CD4-positive, alpha-beta T cell treated with Interleukin-4 for 1 hour (primary cell): ENCODE measurements around the gene C6orf62.
"Not testable (repeated sequence)": the region's sequence is repeated elsewhere in the genome, so short reads cannot be mapped to it uniquely, and the experiment has no call there.

Source experiments
- DNase-seq, 2 donors: peaks; one replicate each; pipeline ENCODE4 v3.0.0-alpha.2; 2020 to 2022

C6orf62 gene

DNA sequence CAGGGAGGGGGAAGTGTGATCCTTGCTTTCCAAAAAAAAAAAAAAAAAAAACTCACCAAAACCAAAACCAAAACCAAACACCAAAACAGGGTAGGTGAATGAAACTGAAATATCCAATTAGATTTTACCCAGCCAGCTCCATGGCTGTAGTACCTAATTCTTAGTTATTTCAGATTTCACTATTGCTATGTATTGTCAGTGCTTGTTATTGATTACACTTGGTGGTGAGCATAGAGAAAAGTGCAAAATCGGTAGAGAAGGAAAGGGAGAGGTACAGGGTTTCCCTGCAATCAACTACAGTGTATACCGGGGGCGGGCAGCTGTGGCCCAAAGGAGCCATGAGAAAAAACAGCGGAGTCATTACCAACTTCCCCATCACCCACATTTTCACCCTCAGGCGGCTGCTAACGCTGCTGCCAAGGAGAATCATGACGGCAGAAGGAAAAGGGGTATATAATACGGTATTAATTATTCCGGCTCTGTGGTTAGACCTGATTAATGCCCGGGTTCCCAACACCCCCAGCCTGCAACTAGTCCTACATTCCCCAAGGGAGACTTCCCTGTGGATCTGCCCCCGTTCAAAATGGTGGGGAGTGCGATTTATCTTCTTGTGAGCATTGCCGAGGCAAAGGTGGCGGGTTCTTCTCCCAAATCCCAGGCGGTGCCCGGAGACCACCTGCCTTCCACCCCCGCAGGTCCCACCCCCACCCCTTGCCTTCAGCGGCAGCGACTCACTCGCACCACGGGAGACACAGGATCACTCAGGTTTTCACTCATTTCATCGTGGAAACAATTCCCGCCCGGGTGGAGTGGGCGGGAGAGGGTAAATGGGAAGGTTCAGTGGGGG, at the start of gene C6orf62:
C6orf62 (minus strand) TSS at position 30 of the 847 bp plus-strand sequence. CDS start 486 bp downstream, outside the sequence.
- DNase-seq, result peak; percentile 52 to 60

DNA sequence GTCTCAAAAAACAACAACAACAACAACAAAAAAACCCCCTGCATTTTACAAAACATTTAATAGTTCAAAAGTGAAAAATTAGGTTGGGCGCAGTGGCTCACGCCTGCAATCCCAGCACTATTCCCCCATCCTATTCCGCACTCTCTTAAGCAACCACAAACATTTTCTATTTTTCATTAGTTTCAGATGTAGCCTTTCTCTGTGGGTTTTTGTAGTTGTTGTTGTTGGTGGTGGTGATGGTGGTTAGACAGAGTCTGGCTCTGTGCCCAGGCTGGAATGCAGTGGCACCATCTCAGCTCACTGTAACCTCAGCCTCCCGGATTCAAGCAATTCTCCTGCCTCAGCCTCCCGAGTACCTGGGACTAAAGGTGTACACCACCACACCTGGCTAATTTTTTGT, 49.4 kb upstream of the C6orf62 start:
- DNase-seq, result no peak

DNA sequence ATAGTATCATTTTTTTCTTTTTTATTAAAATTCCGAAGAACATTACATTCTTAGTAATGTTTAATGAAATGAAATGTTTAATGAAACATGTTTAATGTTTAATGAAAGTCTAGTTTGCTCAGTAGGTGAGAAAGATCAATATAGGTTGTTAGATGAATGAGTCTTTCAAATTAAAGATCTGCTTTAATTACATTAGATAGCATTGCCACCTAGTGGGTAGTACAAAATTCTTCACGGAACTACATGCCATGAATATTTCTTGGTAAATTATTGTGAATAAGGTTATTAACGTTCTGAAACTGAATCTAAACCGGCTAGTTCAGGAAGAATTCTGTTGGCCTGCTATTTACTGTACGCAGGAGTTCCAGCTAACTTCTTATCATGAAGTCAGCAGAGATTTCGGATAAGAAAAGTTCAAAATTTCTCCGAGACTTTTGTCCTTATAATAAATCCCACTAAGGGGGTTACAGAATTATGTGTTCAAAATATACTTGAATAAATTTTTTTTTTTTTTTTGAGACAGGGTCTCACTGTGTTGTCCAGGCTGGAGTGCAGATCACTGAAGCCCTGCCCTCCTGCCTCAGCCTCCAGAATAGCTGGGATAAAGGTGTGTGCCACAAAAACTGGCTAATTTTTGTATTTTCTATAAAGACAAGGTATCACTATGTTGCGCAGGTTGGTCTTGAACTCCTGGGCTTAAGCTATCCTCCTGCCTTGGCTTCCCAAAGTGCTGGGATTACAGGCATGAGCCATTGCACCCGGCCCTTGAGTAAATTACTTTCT, 47.9 kb upstream of the C6orf62 start:
- peak in 1 of 2 donors; percentile 62 for DNase-seq

DNA sequence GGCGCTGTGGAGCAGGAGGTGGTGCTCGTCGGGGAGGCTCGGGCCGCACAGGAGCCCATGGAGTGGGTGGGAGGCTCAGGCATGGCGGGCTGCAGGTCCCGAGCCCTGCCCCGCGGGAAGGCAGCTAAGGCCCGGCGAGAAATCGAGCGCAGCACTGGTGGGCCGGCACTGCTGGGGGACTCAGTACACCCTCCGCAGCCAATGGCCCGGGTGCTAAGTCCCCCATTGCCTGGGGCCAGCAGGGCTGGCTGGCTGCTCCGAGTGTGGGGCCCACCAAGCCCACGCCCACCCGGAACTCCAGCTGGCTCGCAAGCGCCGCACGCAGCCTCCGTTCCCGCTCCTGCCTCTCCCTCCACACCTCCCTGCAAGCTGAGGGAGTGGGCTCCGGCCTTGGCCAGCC, 47.0 kb upstream of the C6orf62 start:
- not testable (repeated sequence) for DNase-seq

DNA sequence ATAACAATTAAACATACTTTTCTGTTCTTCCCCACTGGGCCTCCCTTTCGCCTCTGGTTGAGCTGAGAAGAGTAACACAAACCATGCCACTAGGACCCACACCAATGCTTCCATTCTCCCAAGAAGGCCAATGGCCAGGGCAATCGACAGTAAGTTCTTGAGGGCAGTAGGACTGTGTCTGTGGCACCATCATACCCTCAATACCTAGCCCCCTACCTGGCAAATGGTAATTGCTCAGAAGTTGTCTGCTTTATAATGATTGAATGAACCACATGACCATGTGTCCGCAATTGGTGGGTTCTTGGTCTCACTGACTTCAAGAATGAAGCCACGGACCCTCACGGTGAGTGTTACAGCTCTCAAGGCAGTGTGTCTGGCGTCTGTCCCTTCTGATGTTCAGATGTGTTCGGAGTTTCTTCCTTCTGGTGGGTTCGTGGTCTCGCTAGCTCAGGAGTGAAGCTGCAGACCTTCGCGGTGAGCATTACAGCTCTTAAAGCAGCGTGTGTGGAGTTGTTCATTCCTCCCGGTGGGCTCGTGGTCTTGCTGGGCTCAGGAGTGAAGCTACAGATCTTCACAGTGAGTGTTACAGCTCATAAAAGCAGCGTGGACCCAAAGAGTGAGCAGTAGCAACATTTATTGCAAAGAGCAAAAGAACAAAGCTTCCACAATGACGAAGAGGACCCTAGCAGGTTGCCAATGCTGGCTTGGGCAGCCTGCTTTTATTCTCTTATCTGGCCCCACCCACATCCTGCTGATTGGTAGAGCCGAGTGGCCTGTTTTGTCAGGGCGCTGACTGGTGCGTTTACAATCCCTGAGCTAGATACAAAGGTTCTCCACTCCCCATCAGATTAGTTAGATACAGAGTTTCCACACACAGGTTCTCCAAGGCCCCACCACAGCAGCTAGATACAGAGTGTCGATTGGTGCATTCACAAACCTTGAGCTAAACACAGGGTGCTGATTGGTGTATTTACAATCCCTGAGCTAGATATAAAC, 46.2 kb upstream of the C6orf62 start:
- not testable (repeated sequence) for DNase-seq

DNA sequence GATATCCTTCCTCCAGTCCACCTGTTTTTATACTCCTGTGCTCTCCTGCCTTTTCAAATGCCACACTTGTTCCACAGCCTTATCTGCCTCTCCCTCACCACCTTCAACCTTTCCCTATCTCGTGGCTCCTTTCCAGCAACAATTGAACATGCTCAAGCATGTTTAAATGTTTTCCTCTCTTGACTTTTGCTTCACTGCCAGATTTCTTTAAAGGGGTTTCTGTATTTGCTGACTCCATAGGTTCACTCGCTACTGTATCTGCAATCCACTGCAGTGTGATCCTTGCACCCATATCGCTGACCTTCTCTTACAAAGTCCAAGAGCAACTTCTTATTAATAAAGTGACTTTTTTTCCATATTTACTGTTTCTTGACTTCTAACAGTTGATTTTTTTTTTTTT, 44.6 kb upstream of the C6orf62 start:
- DNase-seq, result no peak

DNA sequence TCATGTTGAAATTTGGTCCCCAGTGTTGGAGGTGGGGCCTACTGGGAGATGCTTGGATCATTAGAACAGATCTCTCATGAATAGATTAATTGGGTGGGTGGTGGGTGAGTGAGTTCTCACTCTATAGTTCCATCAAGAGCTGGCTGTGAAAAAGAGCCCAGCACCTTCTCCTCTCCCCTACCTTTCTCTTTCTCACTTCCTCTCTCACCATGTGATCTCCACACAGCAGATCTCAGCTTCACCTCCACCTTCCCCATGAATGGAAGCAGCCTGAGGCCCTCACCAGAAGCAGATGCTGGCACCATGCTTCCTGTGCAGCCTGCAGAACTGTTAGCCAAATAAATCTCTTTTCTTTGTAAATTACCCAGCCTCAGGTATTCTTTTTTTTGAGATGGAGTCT, 42.9 kb upstream of the C6orf62 start:
- no peak for DNase-seq

DNA sequence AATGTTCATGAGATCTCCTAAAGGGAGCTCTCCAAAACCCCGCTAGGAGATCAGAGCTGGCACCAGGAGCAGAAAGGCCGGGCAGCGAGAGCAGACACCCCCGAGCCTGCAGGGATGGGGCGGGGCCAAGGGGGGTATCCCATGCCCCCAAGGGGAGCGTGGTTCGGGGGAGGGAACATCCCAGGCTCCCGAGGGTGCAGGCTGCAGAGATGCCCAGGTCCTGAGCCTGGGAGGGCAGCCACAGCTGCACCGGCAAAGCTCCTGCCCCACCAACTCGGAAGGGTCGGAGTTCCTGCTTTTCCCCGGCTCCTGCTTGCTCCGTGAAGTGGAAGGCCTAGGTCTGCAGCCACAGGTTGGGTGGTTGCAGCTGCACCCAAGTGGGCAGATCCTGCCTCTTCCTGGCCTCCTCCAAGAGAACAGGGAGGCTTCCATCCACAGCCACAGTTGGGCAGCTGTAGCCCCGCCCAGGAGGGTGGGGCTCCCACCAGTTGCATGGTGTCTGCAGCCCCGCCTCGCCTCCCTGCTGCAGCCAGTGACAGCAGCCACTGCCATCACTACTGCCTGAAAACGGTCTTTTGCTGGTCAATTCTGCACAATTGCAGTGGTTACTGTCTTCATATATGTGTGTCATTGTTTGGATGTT, 42.4 kb upstream of the C6orf62 start:
- no peak for DNase-seq

DNA sequence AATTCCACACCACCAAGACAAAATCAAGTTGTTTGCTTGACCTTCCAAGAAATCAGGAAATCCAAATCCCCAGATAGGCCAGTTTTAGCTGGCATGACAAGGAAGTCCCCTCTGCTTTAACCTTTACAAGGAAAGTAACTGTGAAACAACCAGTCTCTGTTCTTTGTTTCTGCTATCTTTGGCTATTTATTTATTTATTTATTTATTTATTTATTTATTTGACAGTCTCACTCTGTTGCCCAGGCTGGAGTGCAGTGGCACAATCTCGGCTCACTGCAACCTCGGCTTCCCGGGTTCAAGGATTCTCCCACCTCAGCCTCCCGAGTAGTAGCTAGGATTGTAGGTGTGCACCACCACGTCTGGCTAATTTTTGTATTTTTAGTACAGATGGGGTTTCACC, 41.3 kb upstream of the C6orf62 start:
- DNase-seq, result no peak

DNA sequence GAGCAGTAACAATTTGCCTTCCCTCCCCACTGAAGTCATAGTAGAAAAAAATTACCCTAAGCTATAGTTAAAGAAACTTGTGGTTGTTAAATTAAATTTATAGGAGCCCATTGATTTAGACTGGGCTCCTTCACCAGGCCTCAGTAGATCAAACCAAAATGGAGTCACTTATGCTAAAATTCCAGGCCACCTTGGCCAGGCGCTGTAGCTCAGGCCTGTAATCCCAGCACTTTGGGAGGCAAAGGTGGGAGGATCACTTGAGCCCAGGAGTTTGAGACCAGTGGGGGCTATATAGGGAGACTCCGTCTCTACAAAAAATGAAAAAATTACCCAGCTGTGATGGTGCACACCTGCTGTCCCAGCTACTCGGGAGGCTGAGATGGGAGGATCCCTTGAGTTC, 40.8 kb upstream of the C6orf62 start:
- DNase-seq, result no peak

DNA sequence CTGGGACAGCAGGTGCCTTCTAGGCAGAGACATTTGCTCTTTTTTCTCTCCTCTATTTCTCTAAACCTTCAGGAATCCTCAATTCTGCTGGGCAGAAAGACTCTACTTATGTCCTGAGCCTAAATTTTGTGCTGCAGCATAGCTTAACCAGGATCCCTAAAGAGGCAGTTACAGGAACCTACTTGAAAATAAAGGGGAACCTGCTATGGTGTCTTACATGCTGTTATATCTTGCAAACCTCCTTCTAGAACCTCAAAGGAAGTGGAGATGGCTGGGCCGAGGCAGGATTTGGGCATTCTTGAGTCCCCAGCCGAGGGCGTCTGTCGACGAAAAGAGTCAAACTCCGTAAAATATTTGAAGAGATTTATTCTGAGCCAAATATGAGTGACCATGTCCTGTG, 38.7 kb upstream of the C6orf62 start:
- no peak for DNase-seq

DNA sequence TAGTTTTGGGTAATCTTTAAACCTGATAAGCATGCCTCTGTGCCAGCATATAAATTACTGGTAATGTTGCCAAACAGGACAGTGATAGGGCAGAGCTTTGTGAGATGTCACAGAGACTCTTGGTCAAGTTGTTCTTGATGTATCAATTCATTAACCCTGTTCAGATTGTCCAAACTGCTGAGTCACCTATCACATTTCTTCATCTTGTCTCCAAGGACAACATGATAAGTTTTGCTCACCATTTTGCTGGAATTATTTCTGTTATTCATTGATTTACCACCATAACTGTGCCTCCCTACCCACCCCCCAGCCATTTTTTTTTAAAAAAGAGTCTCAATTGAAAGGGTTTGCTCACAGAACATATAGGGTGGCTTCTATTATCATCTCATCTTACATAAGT, 36.3 kb upstream of the C6orf62 start:
- no peak for DNase-seq

DNA sequence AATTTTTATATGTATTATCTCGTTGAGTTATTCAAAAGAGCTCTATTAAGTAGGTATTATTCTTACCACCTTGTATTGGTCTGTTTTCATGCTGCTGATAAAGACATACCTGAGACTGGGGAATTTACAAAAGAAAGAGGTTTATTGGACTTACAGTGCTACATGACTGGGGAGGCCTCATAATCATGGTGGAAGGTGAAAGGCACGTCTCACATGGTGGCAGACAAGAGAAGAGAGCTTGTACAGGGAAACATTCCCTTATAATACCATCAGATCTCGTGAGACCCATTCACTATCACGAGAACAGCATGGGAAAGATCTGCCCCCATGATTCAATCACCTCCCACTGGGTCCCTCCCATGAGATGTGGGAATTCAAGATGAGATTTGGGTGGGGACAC, 35.4 kb upstream of the C6orf62 start:
- DNase-seq, result not testable (repeated sequence)

DNA sequence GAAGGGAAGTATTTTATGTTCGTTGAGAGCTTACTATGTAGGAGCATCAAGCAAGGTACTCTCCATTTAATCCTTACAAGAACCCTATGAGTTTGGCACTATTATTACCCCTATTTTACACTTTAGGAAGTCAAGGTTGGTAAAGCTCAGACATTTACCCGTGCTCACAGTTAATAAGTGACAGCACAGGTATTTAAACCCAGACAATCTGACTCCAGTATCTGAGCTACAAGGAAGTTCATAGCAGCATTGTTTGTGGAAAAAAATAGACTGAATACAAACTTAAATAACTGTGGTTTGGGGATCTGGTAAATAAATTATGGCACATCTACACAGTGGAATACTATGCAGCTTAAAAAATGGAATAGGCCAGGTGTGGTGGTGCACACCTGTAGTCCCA, 34.6 kb upstream of the C6orf62 start:
- no peak for DNase-seq

DNA sequence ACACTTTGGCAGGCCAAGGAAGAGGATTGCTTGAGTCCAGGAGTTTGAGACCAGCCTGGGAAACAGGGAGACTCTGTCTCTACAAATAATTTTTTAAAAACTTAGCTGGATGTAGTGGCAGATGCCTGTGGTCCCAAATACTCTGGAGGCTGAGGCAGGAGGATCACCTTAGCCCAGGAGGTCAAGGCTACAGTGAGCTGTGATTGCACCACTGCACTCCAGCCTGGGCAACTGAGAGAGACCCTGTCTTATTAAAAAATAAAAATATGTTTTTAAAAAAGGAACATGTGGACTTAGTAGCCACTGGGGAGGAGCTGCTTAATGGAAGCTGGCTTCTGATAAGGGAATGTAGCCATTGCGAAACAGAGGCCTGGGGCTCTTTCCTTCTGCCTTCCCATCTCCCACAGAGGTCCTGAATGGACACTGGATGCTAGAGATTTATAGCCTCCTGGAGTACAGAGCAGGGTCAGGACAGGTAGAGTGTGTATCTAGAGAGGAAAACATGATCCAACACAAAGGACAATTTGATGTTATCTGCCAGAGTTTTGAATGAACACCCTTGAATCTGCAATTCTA, 34.1 kb upstream of the C6orf62 start:
- DNase-seq, result no peak

DNA sequence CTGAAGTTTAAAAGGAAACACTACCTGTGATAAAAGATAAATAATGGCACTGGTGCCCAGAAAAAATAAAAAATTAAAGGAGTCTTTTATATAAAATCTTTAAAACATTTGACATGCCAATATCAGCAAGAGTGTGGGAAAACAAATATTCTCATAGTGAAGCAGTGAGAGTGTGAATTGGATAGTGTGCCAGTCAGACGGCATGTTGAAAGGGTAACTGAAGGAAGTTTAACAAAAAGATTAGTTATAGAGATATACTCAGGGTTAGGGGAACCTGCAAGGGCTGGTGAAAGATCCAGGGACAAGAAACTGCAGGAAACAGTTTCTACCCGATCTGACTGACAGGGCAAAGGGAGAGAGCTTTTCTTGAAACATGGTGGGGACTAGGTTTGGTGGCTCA, 33.5 kb upstream of the C6orf62 start:
- no peak for DNase-seq

DNA sequence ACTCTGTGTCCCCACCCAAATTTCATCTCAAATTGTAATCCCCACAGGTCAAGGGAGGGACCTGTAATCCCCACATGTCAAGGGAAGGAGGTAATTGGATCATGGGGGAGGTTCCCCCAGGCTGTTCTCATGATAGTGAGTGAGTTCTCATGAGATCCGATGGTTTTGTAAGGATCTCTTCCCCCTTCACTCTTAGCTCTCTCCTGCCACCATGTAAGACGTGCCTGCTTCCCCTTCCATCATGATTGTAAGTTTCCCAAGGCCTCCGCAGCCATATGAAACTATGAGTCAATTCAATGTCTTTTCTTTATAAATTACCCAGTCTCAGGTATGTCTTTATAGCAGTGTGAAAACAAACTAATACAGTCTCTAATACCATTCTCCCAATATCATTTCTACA, 31.9 kb upstream of the C6orf62 start:
- DNase-seq, result not testable (repeated sequence)

DNA sequence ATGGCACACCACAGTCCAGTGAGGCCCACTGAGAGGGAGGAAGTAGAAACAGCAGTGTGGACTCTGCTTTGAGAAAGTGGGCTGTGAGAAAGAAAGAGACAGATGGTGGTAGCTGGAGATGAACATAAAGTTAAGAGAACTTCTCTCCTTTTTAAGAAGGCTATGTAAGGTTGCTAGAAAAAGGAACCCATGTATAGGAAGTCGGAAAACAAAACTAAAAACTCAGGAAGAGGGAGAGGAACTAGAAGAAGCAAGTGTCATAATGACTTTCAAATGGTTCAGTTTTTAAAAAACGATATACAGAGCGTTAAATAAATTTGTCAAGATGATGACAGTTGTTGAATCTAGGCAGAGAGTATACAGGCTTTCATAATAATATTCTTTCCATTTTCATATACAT, 30.3 kb upstream of the C6orf62 start:
- no peak for DNase-seq

DNA sequence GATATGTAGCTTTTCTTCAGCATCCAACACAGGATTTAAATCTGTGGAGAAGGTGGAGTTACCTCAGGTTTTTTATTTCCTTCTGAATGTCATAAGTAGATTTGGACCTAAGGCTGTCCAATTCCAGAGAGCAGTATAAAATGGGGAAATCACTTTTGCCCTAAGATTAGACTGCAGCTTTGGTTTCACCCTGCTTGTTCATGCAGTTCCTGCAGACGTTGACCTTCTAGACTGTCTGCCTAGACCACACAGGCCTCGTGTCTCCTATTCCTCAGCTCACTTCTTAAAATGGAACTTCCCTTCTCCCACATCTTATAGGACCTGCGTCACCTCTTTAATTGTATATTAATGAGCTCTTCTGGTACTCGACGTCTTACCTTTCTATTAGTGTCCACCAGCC, 26.0 kb upstream of the C6orf62 start:
- DNase-seq, result peak; percentile 8 to 35

DNA sequence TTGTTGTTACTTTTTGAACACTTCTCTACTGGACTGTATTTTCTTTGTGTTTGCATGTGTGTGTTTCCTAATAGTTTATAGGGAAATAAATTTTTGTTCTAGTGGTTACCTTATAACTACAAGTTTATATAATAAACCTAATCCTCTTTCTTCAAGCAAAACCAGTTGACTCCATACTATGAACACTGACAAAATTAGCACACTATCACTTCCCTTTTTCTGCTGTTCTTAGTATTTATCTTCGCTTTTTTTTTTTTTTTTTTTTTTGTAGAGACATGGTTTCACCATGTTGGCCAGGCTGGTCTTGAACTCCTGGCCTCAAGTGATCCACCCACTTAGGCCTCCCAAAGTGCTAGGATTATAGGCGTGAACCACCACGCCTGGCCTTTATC, 25.0 kb upstream of the C6orf62 start:
- no peak for DNase-seq

DNA sequence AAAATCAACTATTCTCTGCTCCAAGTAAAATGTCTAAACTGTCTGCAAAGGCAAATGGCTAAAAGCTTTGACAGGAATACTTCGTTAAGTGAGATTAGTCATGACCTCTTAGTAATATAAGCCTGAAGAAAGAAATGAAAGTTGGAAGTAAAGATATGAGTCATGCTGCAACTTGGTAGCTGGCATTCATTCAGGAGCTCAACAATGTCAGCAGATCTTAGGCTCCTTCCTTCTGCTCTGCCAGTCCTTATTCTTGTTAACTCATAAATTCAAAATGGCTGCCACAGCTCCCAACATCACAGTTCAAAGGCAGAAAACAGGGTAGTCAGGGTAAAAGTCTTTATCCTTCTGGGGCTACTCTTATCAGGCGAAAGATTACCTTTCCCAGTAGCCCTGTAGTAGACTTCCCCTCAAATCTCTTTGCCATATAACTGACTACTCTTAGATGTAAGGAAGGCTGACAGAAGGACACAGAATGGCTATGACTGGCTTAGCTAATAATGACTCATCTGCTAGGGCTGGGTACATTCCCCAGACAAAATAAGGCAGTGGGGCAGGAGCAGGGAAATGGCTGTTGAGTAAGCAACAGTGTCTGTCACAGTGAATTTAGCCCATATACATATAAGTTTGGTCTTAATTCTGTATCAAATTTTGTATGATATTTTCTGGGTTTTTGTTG, 24.4 kb upstream of the C6orf62 start:
- peak; percentile 7 to 51 for DNase-seq
